HCEC 1CT (cell line): ENCODE measurements around the gene IFT172.
"Not testable (repeated sequence)": the region's sequence is repeated elsewhere in the genome, so short reads cannot be mapped to it uniquely, and the experiment has no call there.

ENCODE experiments used
- DNase-seq: peaks from one replicate; pipeline ENCODE4 v3.0.0-alpha.2; 2017

The IFT172 gene, protein sequence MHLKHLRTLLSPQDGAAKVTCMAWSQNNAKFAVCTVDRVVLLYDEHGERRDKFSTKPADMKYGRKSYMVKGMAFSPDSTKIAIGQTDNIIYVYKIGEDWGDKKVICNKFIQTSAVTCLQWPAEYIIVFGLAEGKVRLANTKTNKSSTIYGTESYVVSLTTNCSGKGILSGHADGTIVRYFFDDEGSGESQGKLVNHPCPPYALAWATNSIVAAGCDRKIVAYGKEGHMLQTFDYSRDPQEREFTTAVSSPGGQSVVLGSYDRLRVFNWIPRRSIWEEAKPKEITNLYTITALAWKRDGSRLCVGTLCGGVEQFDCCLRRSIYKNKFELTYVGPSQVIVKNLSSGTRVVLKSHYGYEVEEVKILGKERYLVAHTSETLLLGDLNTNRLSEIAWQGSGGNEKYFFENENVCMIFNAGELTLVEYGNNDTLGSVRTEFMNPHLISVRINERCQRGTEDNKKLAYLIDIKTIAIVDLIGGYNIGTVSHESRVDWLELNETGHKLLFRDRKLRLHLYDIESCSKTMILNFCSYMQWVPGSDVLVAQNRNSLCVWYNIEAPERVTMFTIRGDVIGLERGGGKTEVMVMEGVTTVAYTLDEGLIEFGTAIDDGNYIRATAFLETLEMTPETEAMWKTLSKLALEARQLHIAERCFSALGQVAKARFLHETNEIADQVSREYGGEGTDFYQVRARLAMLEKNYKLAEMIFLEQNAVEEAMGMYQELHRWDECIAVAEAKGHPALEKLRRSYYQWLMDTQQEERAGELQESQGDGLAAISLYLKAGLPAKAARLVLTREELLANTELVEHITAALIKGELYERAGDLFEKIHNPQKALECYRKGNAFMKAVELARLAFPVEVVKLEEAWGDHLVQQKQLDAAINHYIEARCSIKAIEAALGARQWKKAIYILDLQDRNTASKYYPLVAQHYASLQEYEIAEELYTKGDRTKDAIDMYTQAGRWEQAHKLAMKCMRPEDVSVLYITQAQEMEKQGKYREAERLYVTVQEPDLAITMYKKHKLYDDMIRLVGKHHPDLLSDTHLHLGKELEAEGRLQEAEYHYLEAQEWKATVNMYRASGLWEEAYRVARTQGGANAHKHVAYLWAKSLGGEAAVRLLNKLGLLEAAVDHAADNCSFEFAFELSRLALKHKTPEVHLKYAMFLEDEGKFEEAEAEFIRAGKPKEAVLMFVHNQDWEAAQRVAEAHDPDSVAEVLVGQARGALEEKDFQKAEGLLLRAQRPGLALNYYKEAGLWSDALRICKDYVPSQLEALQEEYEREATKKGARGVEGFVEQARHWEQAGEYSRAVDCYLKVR (N-terminal part only)

DNA sequence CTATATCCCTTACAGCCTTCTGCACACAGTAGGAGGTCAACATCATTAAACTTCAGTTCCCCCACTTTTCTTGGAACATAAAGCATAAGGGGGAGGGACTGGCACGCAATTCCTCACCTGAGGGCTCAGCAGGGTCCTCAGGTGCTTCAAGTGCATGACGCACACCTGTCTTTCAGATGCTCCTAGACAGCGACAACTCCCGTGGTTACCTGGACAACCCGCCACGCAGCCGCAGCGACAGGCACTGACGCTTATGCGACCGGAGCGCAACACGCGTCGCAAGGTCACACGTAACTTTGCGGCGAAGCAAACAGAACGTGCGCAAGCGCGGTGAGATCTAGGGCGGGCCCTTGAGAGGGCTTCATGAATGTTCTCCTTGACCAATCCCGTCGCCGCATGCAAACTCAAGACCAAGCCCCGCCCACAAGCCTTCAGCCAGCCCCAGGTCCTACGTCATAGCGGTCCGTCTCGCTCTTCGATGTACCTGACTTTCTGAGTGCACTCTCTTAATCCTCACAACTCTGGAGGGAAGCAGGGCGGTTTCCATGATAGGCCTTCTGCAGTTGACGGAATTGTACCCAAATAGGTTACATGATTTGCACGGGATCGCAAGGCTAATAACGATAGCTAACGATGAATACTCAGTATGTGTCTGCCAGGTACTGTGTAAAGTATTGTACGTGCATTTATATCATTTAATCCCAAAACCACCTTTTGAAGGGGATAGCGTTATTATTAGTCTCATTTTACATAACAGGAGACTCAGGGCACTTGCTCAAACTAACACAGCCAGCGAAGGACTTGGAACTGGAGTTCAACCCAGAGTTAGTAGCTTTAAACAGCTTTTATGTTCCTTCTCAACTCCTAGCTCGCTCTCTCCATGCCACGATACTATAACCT, at the start of gene IFT172:
TSS of gene IFT172 (minus strand) at position 246 of the 900 bp plus-strand sequence. CDS start at position 156, 90 bp downstream.
- peak; percentile 98 for DNase-seq

DNA sequence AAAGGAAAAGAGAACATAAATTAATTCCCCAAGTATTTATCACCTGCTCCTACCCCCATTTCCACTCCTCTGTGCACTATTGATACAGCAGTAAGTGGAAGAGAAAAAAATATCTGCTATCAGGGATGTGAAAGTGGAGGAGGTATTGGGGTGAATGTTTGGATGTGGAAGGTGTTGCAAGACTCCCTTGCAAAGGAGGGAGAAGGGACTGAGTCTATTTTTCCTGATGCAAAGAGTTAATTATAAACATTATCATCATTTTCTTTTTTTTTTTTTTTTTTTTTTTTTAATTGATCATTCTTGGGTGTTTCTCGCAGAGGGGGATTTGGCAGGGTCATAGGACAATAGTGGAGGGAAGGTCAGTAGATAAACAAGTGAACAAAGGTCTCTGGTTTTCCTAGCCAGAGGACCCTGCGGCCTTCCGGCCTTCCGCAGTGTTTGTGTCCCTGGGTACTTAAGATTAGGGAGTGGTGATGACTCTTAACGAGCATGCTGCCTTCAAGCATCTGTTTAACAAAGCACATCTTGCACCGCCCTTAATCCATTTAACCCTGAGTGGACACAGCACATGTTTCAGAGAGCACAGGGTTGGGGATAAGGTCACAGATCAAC, 49.4 kb upstream of the IFT172 start:
- DNase-seq, result not testable (repeated sequence)

- no peak for DNase-seq
These were observed 47.7 kb upstream of the IFT172 start for GRCh38 chr2:27537287-27537686.

DNA sequence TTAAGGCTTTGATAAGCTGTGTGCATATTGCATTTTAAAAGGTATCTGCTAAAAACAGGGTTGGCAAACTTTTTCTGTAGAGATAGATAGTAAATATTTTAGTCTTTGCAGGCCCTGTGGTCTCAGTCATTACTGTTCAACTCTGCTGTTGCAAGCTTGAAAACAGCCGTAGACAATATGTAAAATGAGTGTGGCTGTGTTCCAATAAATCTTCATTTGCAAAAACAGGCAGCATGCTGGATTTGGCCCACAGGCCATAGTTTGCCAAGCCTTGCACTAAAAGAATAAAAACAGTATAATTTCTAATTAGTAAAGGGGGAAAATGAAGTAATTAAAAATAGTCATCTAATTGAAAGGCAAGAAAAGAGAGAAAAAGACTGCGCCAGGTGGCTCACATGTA, 42.4 kb upstream of the IFT172 start:
- no peak for DNase-seq

GRCh38 chr2:27527182-27527581, 37.6 kb upstream of the IFT172 start:
- no peak for DNase-seq

DNA sequence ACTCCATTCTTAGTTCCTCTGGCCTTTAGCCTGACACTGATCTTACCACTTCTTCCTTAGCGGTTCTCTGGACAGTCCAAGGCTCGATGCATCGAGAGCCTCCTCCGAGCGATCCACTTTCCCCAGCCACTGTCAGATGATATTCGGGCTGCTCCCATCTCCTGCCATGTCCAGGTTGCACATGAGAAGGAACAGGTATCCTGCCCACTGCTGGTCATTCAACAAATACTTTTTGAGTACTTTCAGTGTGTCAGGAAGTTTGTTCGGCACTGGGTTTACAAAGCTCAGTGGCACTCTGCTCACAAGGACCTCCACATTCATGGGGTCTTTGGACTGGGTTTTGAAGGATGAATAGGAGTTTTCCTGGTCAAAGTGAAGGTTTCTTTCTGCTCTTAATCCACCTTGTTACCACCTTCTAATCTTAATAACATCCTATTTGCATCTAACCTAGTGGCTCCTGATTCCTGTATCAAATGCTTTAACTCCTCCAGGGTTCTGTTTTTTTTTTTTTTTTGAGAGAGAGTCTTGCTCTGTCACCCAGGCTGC, 32.9 kb upstream of the IFT172 start:
- no peak for DNase-seq

DNA sequence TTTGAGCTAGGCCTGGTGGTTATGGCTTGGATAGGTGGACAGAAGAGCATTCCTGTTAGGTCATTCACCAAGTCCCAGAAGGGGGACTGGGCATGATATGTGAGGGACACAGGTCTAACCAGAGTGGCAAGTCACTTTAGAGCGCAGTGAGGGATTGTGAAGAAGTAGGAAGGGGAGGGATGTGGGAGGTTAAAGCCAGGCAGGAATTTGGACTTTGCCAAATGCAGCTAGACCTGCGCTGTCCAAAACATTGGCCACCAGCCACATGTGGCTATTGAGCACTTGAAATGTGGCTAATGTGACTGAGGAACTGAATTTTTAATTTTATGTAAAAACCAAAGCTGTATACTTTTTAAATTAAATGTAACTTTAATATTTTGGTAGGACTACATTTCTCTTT, 30.8 kb upstream of the IFT172 start:
- DNase-seq, result no peak

DNA sequence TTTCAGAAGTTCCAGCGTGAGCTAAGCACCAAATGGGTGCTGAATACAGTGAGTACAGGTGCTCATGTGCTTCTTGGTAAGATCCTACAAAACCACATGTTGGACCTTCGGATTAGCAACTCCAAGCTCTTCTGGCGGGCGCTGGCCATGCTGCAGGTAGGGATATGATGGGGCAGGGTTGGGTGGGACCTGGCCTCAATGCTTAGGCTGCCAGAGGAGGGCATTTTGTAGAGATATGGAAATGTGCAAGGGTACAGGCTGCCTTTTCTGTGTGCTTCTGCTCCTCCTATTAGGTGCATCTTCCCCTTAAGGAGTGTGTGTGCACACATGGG, 29.2 kb upstream of the IFT172 start:
- DNase-seq, result no peak

DNA sequence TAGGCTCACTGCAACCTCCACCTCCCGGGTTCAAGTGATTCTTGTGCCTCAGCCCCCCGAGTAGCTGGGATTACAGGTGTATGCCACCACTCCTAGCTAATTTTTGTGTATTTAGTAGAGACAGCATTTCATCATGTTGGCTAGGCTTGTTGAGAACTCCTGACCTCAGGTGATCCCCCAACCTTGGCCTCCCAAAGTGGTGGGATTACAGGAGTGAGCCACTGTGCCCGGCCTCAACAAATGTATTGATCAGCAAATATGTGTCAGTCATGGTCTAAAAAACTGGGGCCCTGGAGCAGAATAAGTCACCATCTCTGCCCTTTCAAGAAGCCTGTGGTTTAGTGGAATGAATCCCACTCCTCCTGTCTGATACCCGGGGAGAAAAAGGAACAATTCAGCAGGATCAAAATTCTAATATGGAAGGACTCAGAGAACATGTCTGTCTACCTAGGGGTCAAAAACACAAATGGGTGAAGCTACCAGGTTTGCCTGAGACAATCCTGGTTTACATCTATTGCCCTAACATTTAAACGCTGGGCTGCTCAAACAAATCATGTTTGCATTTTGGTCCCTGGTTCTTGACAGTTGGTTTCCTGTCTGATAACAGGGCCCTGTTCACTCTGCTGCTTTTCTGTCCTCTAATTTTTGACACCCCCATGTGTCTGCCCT, 28.7 kb upstream of the IFT172 start:
- DNase-seq, result no peak

GRCh38 chr2:27509326-27509725, 19.8 kb upstream of the IFT172 start:
- no peak for DNase-seq

GRCh38 chr2:27507293-27507692, 17.8 kb upstream of the IFT172 start:
- DNase-seq, result no peak

GRCh38 chr2:27506587-27506986, 17.0 kb upstream of the IFT172 start:
- no peak for DNase-seq

DNA sequence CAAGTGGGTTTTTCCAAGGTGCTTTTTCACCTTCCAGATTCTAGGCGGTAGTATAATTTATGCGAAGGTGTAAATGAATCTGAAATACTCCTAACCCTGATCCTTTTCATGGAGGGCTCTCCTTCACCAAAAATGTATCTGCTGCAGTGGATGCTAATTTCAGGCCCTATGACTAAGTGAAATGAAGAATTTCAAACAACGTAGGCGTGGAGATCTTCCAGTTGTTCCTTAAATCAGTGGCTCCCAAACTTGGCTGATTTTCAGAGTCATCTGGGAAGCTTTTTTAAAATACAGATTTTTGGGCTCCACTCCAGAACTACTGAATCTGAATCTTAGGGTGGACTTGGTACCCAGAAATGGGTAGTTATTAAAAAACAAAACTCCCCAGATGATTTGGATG, 12.6 kb upstream of the IFT172 start:
- DNase-seq, result no peak

GRCh38 chr2:27501042-27501441, 11.5 kb upstream of the IFT172 start:
- DNase-seq, result no peak

- no peak for DNase-seq
These were observed 9.4 kb upstream of the IFT172 start for GRCh38 chr2:27498975-27499374.

DNA sequence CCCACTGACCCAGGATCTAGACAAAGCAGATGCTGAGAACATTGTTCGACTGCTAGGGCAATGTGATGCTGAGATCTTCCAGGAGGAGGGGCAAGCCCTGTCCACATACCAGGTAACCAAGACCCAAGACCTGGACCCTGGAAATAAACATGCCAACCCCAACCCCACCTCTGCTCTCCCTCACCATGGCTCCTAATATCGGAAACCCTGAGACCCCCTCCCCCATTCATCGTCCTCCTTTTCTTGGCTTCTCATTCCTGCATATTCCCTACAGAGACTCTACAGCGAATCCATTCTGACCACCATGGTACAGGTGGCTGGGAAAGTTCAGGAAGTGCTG, 7.7 kb upstream of the IFT172 start:
- no peak for DNase-seq

DNA sequence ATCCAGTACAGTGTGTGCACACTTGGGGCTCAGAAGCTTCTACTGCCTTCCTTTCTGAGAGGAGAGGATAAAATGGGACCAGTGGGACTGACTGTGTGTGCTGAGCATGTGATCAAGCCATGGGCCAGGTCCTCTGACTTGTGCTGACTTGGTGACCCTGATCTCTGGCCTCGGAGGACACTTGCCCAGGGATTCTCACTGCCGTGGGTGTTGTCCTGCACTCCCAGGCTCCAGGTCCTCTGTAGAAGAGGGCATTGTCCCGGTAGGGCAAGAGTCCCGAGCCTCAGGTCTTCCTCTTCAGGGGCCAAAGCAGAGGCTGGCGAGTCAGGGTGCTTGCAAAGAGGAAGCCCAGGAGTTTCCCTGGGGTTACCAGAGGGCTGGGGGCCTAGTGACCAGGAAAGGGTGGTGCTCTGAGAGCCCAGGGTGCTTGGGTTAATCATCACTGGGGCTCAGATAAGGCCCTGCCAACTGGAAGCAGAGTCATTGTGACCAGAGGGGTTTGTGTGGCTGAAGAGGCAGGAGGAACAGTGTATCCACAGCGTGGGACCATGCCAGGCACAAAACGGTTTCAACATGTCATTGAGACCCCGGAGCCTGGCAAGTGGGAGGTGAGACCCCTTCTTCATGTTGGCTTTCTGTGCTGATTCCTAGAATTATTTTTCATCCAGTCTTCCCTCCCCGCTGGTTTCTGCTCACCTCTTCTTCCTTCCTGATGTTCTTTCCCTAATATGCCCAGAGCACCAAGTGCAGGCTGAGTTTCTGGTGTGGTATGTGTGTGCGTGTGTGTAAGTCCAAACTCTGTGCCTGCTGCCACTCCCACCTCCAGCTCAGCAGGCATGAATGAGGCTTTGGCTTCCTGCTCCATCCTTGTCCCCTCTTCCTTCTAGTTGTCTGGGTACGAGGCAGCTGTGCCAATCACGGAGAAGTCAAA, 7.1 kb upstream of the IFT172 start, which contains the start of gene GCKR:
TSS of gene GCKR (plus strand) at position 483 of the 931 bp plus-strand sequence. CDS start at position 549, 66 bp downstream.
- DNase-seq, result peak; percentile 33

DNA sequence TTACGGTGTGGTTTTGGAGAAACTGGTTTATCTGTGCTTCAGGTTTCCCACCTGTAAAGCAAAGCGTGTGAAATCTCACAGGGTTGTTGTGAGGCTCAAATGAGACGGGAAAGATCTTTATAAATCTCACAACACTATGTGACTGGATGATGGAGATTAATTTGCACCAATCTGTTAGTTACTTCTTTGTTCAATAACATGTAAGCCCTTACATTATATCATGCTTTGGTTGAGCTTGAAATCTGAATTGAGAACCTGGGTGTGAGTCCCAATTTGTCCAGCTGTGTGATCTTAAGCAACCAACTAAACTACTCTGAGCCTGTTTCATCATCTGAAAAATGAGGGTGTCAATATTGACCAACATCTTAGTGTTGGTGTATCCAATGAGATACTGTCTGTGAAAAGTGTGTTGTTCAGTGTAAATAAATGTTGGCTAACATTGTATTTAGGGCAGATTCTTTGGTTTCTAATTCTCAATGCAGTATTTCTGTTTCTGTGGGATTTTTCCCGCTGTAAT, 6.4 kb upstream of the IFT172 start:
- DNase-seq, result no peak

- no peak for DNase-seq
These were observed 5.5 kb upstream of the IFT172 start, which contains the start of gene FNDC4 for GRCh38 chr2:27494944-27495554. Gene FNDC4, minus strand, starts transcription at chr2:27495200. Its CDS starts 521 bp downstream, at chr2:27494679.
